ENCODE results near the gene ZNF280C.

The ZNF280C gene

GRCh38 chrX:130165703-130166502 is 102.8 kb downstream of the ZNF280C start, which contains the start of gene AIFM1:
TSS of gene AIFM1 (minus strand) at chrX:130165841. CDS start at chrX:130165656, 185 bp downstream.
- TF ChIP-seq MYC (IDR thresholded peaks at IDR 0.05; ENCODE audit: low read depth, low read length), result peak; percentile 42; the same call in 1 of the 2 replicates
- TF ChIP-seq POLR2A (IDR thresholded peaks at IDR 0.05; ENCODE audit: extremely low read depth, insufficient read length), result peak; percentile 71
- TF ChIP-seq, protein P1, sequence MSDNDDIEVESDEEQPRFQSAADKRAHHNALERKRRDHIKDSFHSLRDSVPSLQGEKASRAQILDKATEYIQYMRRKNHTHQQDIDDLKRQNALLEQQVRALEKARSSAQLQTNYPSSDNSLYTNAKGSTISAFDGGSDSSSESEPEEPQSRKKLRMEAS (IDR thresholded peaks at IDR 0.05; ENCODE audit: low read depth, low read length), result peak; percentile 20; the same call in 1 of the 2 replicates
- TF ChIP-seq, protein P2, sequence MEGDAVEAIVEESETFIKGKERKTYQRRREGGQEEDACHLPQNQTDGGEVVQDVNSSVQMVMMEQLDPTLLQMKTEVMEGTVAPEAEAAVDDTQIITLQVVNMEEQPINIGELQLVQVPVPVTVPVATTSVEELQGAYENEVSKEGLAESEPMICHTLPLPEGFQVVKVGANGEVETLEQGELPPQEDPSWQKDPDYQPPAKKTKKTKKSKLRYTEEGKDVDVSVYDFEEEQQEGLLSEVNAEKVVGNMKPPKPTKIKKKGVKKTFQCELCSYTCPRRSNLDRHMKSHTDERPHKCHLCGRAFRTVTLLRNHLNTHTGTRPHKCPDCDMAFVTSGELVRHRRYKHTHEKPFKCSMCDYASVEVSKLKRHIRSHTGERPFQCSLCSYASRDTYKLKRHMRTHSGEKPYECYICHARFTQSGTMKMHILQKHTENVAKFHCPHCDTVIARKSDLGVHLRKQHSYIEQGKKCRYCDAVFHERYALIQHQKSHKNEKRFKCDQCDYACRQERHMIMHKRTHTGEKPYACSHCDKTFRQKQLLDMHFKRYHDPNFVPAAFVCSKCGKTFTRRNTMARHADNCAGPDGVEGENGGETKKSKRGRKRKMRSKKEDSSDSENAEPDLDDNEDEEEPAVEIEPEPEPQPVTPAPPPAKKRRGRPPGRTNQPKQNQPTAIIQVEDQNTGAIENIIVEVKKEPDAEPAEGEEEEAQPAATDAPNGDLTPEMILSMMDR (IDR thresholded peaks at IDR 0.05; ENCODE audit: low read depth, low read length), result no peak
- peak; percentile 97 for DNase-seq (ENCODE audit: low read depth)

DNA sequence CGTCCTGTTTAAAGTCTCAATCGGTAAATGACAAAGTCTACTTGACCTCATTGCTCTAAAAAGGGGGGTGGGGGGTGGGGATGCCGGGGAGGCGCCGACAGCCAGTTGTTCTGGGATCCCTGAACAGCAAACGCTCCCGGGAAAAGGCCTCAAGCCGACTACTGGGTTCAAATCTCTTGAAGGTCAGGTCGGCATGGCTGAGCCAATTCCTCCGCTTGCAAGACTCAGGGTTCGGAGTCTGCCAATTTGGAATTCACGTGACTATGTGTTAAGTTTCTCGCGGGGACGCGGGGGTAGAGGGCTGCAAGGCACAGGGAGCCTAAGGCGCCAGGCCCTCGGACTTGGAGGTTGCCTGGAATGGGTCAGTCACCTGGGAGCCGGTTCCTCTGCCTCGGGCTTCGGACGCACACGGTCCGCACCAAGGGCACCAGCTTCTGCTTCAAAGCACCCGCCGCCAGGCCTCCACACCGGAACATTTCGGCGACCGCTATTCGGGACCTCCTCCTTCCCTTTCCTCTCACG is 103.5 kb downstream of the ZNF280C start:
- no peak for DNase-seq (ENCODE audit: low read depth)
- TF ChIP-seq, protein P1 (IDR thresholded peaks at IDR 0.05; ENCODE audit: low read depth, low read length), result peak; percentile 4; the same call in 1 of the 2 replicates
- TF ChIP-seq, protein P2 (IDR thresholded peaks at IDR 0.05; ENCODE audit: low read depth, low read length), result no peak
- peak overlapping the region; percentile 88 for H3K4me3 ChIP-seq (ENCODE audit: low read depth, low read length)

More at GRCh38 chrX:130165703-130166502, 102.8 kb downstream of the ZNF280C start, which contains the start of gene AIFM1:
- H3K4me3 ChIP-seq (ENCODE audit: low read depth, low read length), result peak within 1 kb of the TSS; percentile 88

GRCh38 chrX:130163398-130163797 is 105.3 kb downstream of the ZNF280C start:
- TF ChIP-seq, protein P1 (IDR thresholded peaks at IDR 0.05; ENCODE audit: low read depth, low read length), result no peak
- TF ChIP-seq, protein P2 (IDR thresholded peaks at IDR 0.05; ENCODE audit: low read depth, low read length), result no peak
- TF ChIP-seq POLR2A (IDR thresholded peaks at IDR 0.05; ENCODE audit: extremely low read depth, insufficient read length) (no peak), MYC (IDR thresholded peaks at IDR 0.05; ENCODE audit: low read depth, low read length) (no peak)
- H3K4me3 ChIP-seq (ENCODE audit: low read depth, low read length), result peak overlapping the region; percentile 16

DNA sequence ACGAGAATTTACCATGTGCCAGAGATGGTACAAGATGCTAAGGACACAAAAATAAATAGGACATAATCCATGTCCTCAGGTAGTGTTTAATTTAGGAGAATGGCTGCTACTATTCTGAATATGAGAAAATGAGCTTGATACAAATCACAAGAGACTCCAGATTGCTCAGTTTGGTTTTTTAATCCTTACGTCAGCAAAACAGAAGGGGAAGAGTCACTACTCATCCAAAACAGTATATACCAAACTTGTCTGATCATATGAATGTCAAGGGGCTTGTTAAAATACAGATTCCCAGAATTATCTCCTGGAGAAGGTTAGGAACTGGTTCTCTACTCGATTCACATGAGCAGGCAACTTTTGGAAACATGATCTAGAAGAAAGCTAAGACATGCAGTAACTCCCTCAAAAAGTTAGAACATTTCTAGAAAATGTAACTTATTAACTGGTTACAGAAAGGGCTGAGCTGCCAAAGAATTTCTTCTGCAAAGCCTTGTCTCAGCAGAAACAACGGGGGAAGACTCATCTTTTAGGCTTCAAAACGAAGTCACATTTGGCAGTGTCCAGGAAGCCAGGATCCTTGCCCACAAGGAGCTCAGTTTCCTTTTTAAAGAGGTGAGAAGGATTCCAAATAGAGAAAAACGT is 106.5 kb downstream of the ZNF280C start:
- TF ChIP-seq MYC (IDR thresholded peaks at IDR 0.05; ENCODE audit: low read depth, low read length), result no peak
- TF ChIP-seq, protein P2 (IDR thresholded peaks at IDR 0.05; ENCODE audit: low read depth, low read length), result no peak
- no peak for TF ChIP-seq POLR2A (IDR thresholded peaks at IDR 0.05; ENCODE audit: extremely low read depth, insufficient read length)
- TF ChIP-seq, protein P1 (IDR thresholded peaks at IDR 0.05; ENCODE audit: low read depth, low read length), result no peak
- DNase-seq (ENCODE audit: low read depth), result no peak
- no peak overlapping the region for H3K4me3 ChIP-seq (ENCODE audit: low read depth, low read length)

More at GRCh38 chrX:130163398-130163797, 105.3 kb downstream of the ZNF280C start:
- DNase-seq (ENCODE audit: low read depth), result no peak

GRCh38 chrX:130159776-130160175 is 108.9 kb downstream of the ZNF280C start:
- DNase-seq (ENCODE audit: low read depth), result no peak
- H3K4me3 ChIP-seq (ENCODE audit: low read depth, low read length), result no peak overlapping the region
- TF ChIP-seq POLR2A (IDR thresholded peaks at IDR 0.05; ENCODE audit: extremely low read depth, insufficient read length) (no peak), MYC (IDR thresholded peaks at IDR 0.05; ENCODE audit: low read depth, low read length) (no peak)
- TF ChIP-seq, protein P1 (IDR thresholded peaks at IDR 0.05; ENCODE audit: low read depth, low read length), result no peak
- TF ChIP-seq, protein P2 (IDR thresholded peaks at IDR 0.05; ENCODE audit: low read depth, low read length), result no peak

Measured in NB4 (cell line).